ENCODE data around the gene FSTL4. TPM values are rescaled to one million over a fixed set of nuclear protein-coding genes. Genes with fewer than 3 reads are reported as not detected.
"Not testable (repeated sequence)": the region's sequence is repeated elsewhere in the genome, so short reads cannot be mapped to it uniquely, and the experiment has no call there.

Gene FSTL4
- total RNA-seq, 1 donor = 0.52 TPM

DNA sequence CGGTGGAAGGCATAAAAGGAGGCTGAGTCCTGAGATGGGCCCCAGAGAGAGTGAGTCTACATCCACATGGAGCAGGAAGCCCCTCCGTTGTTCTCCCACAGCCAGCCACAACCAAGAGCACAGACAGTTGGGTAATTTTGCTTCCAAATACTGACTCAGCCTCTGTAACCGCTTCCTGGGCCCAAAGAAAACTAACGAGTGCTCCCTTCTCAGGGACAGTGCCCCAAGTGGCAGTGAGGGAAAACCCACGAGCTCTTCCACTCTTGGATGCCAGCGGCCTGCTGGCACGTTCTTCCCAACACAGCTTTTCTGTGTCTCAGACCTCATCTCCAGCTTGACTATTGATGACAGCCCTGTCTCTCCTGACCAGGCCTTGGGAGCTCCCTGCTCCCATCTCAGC, 207.6 kb downstream of the FSTL4 start:
- Histone ChIP-seq H3K9me3 (ENCODE audit: low read depth, low read length) (no peaks in the 10 kb centered on the region), H3K4me1 (ENCODE audit: insufficient read depth, low read length) (no peaks in the 10 kb centered on the region), H3K4me3 (ENCODE audit: low read length) (no peak overlapping the region), H3K27me3 (ENCODE audit: insufficient read depth, low read length) (no peaks in the 10 kb centered on the region)

GRCh38 chr5:133403741-133404364, 208.5 kb downstream of the FSTL4 start:
- no peaks in the 10 kb centered on the region for H3K9me3 ChIP-seq (ENCODE audit: low read depth, low read length)
- no peak overlapping the region for H3K4me3 ChIP-seq (ENCODE audit: low read length)
- no peaks in the 10 kb centered on the region for H3K27me3 ChIP-seq (ENCODE audit: insufficient read depth, low read length)
- no peaks in the 10 kb centered on the region for H3K4me1 ChIP-seq (ENCODE audit: insufficient read depth, low read length)

DNA sequence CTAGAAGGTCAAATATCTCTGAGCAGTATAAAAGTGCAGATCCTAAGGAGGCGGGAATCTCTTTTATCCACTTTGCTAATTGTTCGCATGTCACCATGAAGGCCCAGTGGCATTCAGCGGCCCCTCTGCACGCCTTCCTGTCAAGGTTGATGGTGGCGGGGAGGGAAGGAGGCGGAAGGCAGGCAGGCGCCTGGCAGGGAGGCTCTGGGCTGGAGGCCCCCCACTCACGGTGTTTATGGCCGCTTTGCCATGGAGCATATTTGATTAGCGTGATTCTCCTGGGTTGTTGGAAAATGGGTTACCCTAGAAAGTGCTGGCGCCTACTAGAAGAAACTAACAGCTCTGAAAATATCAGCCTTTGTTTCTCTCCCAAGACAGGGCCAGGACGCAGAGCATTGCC, 209.6 kb downstream of the FSTL4 start:
- Histone ChIP-seq H3K4me3 (ENCODE audit: low read length) (no peak overlapping the region), H3K4me1 (ENCODE audit: insufficient read depth, low read length) (no peaks in the 10 kb centered on the region), H3K27me3 (ENCODE audit: insufficient read depth, low read length) (no peaks in the 10 kb centered on the region), H3K9me3 (ENCODE audit: low read depth, low read length) (no peaks in the 10 kb centered on the region)

DNA sequence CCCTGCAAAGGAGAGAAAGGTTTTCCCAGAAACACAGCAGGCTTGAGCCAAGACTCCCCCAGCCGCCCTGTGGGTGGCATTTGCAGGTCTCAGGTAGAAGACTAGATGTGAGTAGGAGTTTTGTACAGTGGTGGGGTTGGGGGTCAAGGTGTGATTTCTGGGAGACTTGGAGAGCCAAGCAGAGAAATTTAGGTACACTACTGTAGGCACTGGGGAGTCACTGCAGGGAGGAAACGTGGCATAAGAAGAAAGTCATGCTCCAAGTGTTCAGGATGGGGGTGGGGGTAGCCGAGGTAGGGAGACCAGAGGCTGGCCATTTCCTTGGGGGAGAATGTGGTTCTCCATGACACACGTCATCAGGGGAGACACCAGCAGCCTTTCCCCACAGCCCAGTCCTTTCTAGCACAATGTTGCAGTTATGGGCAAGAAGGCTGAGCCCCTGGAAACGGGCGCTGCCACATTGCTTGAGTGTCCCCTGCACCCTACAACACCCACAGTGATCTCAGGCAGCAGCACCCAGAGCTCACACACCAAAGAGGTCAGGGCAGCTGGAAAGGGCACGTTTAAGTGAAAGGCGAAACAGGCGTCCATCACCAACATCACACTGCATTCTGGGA, 210.5 kb downstream of the FSTL4 start:
- Histone ChIP-seq H3K9me3 (ENCODE audit: low read depth, low read length) (no peaks in the 10 kb centered on the region), H3K4me3 (ENCODE audit: low read length) (no peak overlapping the region), H3K27me3 (ENCODE audit: insufficient read depth, low read length) (no peaks in the 10 kb centered on the region), H3K4me1 (ENCODE audit: insufficient read depth, low read length) (no peaks in the 10 kb centered on the region)

- no peak overlapping the region for H3K4me3 ChIP-seq (ENCODE audit: low read length)
- H3K4me1 ChIP-seq (ENCODE audit: insufficient read depth, low read length) = no peaks in the 10 kb centered on the region
- H3K27me3 ChIP-seq (ENCODE audit: insufficient read depth, low read length) = no peaks in the 10 kb centered on the region
- no peaks in the 10 kb centered on the region for H3K9me3 ChIP-seq (ENCODE audit: low read depth, low read length)
These were observed 211.4 kb downstream of the FSTL4 start for GRCh38 chr5:133400831-133401351.

DNA sequence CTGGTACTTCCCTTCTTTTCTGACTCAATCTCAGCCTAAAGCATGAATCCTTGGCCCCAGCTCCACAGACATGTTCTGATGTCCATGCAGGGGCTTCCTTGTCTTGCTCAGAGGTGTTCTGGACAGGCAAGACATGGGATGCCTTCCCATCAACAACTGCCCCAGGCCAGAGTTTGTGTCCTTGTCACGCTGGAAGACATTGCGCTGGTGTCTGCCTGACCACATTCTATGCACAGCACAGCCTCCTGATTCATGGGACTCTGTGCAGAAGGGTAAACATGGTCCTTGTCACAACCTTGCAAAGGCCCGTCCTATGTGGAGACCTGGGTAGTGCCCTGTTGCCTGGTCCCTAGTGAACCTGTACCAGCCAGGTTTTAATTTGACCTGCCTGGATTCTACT, 212.2 kb downstream of the FSTL4 start:
- no peaks in the 10 kb centered on the region for H3K9me3 ChIP-seq (ENCODE audit: low read depth, low read length)
- no peaks in the 10 kb centered on the region for H3K4me1 ChIP-seq (ENCODE audit: insufficient read depth, low read length)
- no peak overlapping the region for H3K4me3 ChIP-seq (ENCODE audit: low read length)
- H3K27me3 ChIP-seq (ENCODE audit: insufficient read depth, low read length) = no peaks in the 10 kb centered on the region

DNA sequence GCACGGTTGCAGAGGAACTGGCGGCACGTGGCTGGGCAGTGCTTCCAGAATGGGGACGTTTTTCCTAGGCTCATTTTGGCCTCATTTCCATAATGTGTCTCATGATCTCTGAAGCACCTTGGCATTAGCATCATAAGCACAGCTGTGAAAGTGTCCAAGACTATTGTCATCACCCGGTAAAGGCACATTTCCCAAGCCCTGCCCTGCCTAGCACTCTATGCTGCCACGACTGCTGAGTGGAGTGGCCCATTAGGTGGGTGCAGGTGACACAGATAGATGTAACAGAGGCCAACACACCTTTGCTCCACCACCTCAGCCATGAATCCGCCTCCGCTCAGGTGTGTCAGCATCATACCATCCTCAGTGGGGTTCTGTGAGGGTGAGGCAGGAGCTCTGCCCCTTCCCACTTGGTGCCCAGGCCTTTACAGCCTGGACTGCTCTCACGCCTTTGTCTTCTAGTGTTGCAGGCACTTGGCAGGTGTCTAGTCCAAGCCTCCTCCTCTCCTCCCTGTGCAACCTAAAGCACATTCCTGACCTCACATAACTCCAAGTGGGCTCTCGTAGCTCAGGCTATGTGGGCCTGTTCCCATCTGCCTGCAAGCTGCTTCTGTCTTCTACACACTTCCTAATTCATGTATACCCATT, 213.0 kb downstream of the FSTL4 start:
- Histone ChIP-seq H3K4me3 (ENCODE audit: low read length) (no peak overlapping the region), H3K4me1 (ENCODE audit: insufficient read depth, low read length) (no peaks in the 10 kb centered on the region), H3K9me3 (ENCODE audit: low read depth, low read length) (no peaks in the 10 kb centered on the region), H3K27me3 (ENCODE audit: insufficient read depth, low read length) (no peaks in the 10 kb centered on the region)

DNA sequence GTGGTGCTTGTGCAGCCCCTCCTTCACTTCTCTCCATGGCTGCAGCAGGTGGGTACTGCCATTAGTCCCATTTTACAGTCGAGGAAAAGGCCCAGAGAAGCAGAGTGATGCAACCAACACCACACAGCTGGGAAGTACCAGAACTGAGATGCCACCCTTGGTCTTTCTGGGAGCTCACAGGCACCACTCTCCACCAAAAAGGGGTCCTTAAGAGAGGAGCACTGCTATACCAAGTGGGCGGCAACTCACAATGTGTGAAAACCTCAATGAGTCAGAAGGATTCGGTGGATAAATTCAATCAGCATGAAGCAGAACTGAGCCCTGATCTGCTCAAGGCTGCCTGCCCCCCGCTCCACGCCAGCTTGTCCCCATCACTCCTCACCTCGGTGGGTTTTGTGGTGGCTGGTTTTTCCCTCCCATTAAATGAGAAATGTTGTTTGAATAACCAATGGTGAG, 213.7 kb downstream of the FSTL4 start:
- no peaks in the 10 kb centered on the region for H3K27me3 ChIP-seq (ENCODE audit: insufficient read depth, low read length)

GRCh38 chr5:133397990-133398645, 214.2 kb downstream of the FSTL4 start:
- H3K4me1 ChIP-seq (ENCODE audit: insufficient read depth, low read length) = no peaks in the 10 kb centered on the region
- H3K27me3 ChIP-seq (ENCODE audit: insufficient read depth, low read length) = no peaks in the 10 kb centered on the region
- H3K4me3 ChIP-seq (ENCODE audit: low read length) = no peak overlapping the region
- H3K9me3 ChIP-seq (ENCODE audit: low read depth, low read length) = no peaks in the 10 kb centered on the region

More for the DNA sequence above, 213.7 kb downstream of the FSTL4 start:
- no peak overlapping the region for H3K4me3 ChIP-seq (ENCODE audit: low read length)
- no peaks in the 10 kb centered on the region for H3K9me3 ChIP-seq (ENCODE audit: low read depth, low read length)
- no peaks in the 10 kb centered on the region for H3K4me1 ChIP-seq (ENCODE audit: insufficient read depth, low read length)

DNA sequence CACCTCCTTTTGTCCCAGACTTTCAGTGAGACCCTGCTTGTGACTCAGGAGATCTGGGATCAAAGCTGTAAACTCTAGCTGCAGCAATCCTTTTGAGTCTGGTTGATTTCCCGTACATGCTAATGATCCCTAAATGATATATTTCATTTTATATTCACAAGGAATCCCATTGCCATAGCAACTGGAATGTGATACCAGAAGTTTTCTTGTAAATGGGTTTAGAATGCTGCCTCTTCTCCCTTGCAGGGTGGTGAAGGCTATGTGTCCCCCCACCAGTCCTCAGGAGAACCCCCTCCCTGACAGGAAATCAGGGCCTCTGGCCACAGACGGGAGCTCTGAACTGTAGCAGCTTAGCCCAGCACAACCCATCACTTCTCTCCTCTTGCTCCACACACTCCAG, 215.0 kb downstream of the FSTL4 start:
- H3K9me3 ChIP-seq (ENCODE audit: low read depth, low read length) = no peaks in the 10 kb centered on the region
- H3K4me3 ChIP-seq (ENCODE audit: low read length) = no peak overlapping the region
- H3K4me1 ChIP-seq (ENCODE audit: insufficient read depth, low read length) = no peaks in the 10 kb centered on the region
- H3K27me3 ChIP-seq (ENCODE audit: insufficient read depth, low read length) = no peaks in the 10 kb centered on the region

GRCh38 chr5:133396814-133397213, 215.5 kb downstream of the FSTL4 start:
- no peaks in the 10 kb centered on the region for H3K27me3 ChIP-seq (ENCODE audit: insufficient read depth, low read length)
- H3K9me3 ChIP-seq (ENCODE audit: low read depth, low read length) = no peaks in the 10 kb centered on the region
- no peak overlapping the region for H3K4me3 ChIP-seq (ENCODE audit: low read length)
- no peaks in the 10 kb centered on the region for H3K4me1 ChIP-seq (ENCODE audit: insufficient read depth, low read length)

DNA sequence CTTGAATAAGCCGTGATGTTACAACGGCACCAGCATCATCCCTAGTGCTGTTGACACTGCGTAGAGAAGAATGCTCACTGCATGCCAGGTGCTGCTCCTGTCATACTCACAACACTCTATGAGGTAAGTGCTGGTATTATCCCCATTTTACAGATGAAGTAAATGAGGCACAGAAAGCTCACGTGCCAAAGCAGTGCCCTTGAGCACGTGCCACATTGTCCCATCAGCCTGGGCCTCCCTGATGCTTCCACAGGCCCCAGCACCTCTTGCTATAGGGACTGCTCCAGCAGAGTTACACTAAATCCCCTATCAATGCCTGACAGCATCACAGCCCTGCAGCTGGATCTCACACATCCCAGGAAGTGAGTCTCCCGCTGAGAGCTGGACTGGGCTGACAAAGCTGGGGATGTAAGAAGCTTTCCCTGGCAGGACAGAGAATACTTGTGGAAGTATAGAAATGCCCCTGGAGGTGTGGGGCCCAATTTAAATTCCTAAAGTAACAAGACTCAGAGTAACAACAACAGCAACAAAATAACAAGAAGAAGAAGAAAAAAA, 216.1 kb downstream of the FSTL4 start:
- no peaks in the 10 kb centered on the region for H3K27me3 ChIP-seq (ENCODE audit: insufficient read depth, low read length)
- H3K4me1 ChIP-seq (ENCODE audit: insufficient read depth, low read length) = no peaks in the 10 kb centered on the region
- no peaks in the 10 kb centered on the region for H3K9me3 ChIP-seq (ENCODE audit: low read depth, low read length)
- H3K4me3 ChIP-seq (ENCODE audit: low read length) = no peak overlapping the region

GRCh38 chr5:133395207-133395606, 217.1 kb downstream of the FSTL4 start:
- H3K4me3 ChIP-seq (ENCODE audit: low read length); H3K27me3 ChIP-seq (ENCODE audit: insufficient read depth, low read length); H3K9me3 ChIP-seq (ENCODE audit: low read depth, low read length); H3K4me1 ChIP-seq (ENCODE audit: insufficient read depth, low read length): not testable (repeated sequence)

- H3K4me3 ChIP-seq (ENCODE audit: low read length); H3K27me3 ChIP-seq (ENCODE audit: insufficient read depth, low read length); H3K4me1 ChIP-seq (ENCODE audit: insufficient read depth, low read length); H3K9me3 ChIP-seq (ENCODE audit: low read depth, low read length): not testable (repeated sequence)
These were observed 217.9 kb downstream of the FSTL4 start for GRCh38 chr5:133394477-133394817.
